ENCODE results near the gene DACT2. TPM values are rescaled to one million over a fixed set of nuclear protein-coding genes. Genes with fewer than 3 reads are reported as not detected.

DACT2 gene
- total RNA-seq, 4 donors from 2014 or later: 0.24 TPM; not detected in 3

- Histone ChIP-seq H3K4me1 (no peaks in the 10 kb centered on the region), H3K27me3 (peaks cover 2 to 14% (median 4%) of the 10 kb centered on the region in 3 donors), H3K27ac (no peak overlapping the region), H3K36me3 (no peaks in the 10 kb centered on the region), H3K9me3 (no peaks in the 10 kb centered on the region), H3K4me3 (no peak overlapping the region)
- in situ Hi-C loops (cut with MboI; ENCODE audit: low sequenced_read_pairs in 4 of 4) (no loop called here), intact Hi-C loops (cut with DNase I; ENCODE audit: low total_unique reads) (no loop called here)
- ATAC-seq (no peak), DNase-seq (no peak)
- no peak for TF ChIP-seq POLR2A (IDR thresholded peaks at IDR 0.05)
- no peak for TF ChIP-seq CTCF (IDR thresholded peaks at IDR 0.05 in 4 of 5, conservative IDR thresholded peaks at IDR 0.05 in 1 of 5)
Measured at GRCh38 chr6:168294901-168295300, 24.7 kb downstream of the DACT2 start.

- H3K4me3 ChIP-seq: no peak overlapping the region
- H3K27ac ChIP-seq: no peak overlapping the region
- DNase-seq (no peak), ATAC-seq (no peak)
- TF ChIP-seq CTCF (IDR thresholded peaks at IDR 0.05 in 4 of 5, conservative IDR thresholded peaks at IDR 0.05 in 1 of 5) (no peak), POLR2A (IDR thresholded peaks at IDR 0.05) (no peak)
- in situ Hi-C loops (cut with MboI; ENCODE audit: low sequenced_read_pairs in 4 of 4) (no loop called here), intact Hi-C loops (cut with DNase I; ENCODE audit: low total_unique reads) (no loop called here)
- peaks cover 2 to 22% (median 4%) of the 10 kb centered on the region in 3 donors for H3K27me3 ChIP-seq
- no peaks in the 10 kb centered on the region for H3K4me1 ChIP-seq
- H3K36me3 ChIP-seq: no peaks in the 10 kb centered on the region
- no peaks in the 10 kb centered on the region for H3K9me3 ChIP-seq
Measured at GRCh38 chr6:168293636-168294530, 25.7 kb downstream of the DACT2 start.

- Histone ChIP-seq H3K36me3 (no peaks in the 10 kb centered on the region), H3K27ac (no peak overlapping the region), H3K4me1 (no peaks in the 10 kb centered on the region), H3K27me3 (peaks cover 2 to 25% (median 4%) of the 10 kb centered on the region in 3 donors), H3K9me3 (no peaks in the 10 kb centered on the region), H3K4me3 (no peak overlapping the region)
- in situ Hi-C loops (cut with MboI; ENCODE audit: low sequenced_read_pairs in 4 of 4) (no loop called here), intact Hi-C loops (cut with DNase I; ENCODE audit: low total_unique reads) (no loop called here)
- TF ChIP-seq CTCF (IDR thresholded peaks at IDR 0.05 in 4 of 5, conservative IDR thresholded peaks at IDR 0.05 in 1 of 5): no peak
- no peak for TF ChIP-seq POLR2A (IDR thresholded peaks at IDR 0.05)
- no peak for ATAC-seq
- DNase-seq: no peak
Measured at GRCh38 chr6:168292826-168293225, 26.8 kb downstream of the DACT2 start.

- no peak overlapping the region for H3K4me3 ChIP-seq
- no peaks in the 10 kb centered on the region for H3K4me1 ChIP-seq
- no peak overlapping the region for H3K27ac ChIP-seq
- intact Hi-C loops (cut with DNase I; ENCODE audit: low total_unique reads): no loop called here
- H3K27me3 ChIP-seq: peaks cover 2 to 25% (median 4%) of the 10 kb centered on the region in 3 donors
- DNase-seq (no peak), ATAC-seq (no peak)
- H3K36me3 ChIP-seq: no peaks in the 10 kb centered on the region
- no peaks in the 10 kb centered on the region for H3K9me3 ChIP-seq
- in situ Hi-C loops (cut with MboI; ENCODE audit: low sequenced_read_pairs in 4 of 4): no loop called here
- TF ChIP-seq CTCF (IDR thresholded peaks at IDR 0.05 in 4 of 5, conservative IDR thresholded peaks at IDR 0.05 in 1 of 5): no peak
- no peak for TF ChIP-seq POLR2A (IDR thresholded peaks at IDR 0.05)
Measured at GRCh38 chr6:168291450-168291849, 28.1 kb downstream of the DACT2 start.

Data from gastrocnemius medialis (tissue), 4 donors.